Stimulated activated CD4-positive, alpha-beta T cell treated with anti-CD3 and anti-CD28 coated beads, Interleukin-4, amount 100 ng/mL, for 24 hours (primary cell): ENCODE results near the gene NTN1.

Experiments
- DNase-seq: peaks from one replicate; pipeline ENCODE4 v3.0.0-alpha.2; 2020

The NTN1 gene

DNA sequence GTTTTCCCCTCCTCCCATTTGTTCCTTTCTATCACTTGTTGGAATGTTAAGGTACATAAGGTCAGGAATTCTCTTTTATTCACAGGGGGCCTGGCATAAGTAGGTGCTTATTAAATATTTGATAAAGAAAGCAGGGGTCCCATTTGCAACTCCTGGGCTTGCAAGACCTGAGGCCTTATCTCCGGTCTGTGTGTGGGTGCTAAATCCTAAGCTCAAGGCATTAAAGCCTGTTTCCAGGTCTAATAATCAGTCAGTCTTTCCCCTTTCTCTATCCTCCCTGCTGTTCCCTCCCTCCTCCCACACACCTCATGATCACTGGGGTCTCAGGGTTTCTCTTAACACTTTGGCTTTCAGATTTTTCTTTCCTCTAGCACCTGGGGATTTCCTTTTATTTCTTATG, 17.1 kb downstream of the NTN1 start:
- no peak for DNase-seq

GRCh38 chr17:9044772-9045463, 23.6 kb downstream of the NTN1 start:
- no peak for DNase-seq

DNA sequence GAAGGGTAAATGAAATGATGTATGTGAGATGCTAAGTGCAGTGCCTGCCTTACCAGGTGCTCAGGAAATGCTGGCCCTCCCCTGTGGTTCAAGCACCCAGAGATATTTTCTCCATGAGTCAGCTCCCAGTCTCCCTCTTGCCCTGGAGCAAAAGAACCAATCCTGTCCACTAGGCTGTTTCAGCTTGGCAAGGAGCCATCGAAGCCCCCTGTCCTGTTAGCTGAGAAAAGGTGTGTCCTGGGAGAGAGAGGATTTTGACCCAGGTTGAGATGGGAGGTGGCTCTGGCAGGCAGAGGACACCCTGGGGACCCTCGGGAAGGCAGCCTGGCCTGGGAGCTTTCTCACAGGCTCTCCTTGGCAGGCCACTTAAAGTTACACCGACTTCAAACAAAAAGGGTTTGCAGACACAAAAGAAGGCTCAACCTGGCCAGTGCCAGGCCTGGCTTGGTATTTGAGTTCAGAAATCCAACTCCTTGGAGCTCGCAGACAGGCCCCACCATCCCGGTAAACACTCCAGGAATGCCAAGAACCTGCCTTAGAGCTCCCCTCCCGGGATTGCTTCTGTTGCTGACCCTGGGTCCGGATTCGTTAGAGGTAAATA, 29.6 kb downstream of the NTN1 start:
- no peak for DNase-seq

DNA sequence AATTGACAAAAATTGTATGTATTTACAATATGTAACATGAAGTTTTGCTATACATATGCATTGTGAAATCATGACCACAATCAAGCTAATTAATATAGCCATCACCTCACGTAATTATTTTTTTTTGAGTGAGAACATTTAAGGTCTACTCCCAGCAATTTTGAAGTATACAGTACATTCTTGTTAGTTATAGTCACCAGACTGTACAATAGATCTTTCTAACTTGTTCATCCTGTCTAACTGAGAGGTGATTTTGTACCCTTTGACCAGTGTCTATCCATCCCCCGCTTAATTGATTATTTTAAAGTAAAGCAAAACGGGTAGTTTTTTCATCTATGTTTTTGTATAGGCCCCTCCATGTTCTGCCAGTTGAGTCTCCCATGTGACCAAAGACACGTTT, 30.3 kb downstream of the NTN1 start:
- DNase-seq, result no peak

DNA sequence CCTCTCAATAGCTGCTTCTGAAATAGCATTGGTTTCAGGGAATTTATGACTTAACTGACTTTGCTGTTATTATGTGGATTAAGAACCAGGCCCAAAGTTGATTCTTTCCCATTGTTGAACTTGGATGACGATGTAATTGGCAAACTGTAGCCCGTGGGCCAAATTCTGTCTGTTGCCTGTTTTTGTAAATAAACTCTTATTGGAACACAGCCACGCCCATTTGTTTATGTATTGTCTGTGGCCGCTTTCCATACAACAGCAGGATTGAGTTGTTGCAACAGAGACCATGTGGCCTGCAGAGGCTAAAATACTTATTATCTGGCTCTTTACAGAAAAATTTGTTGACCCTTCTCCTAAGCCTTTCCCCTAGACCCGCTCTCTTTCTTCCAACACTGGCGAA, 31.6 kb downstream of the NTN1 start:
- DNase-seq, result no peak

- DNase-seq, result no peak
These were observed 32.1 kb downstream of the NTN1 start for GRCh38 chr17:9053406-9053805.

- DNase-seq, result no peak
These were observed 33.0 kb downstream of the NTN1 start for GRCh38 chr17:9054126-9054975.

GRCh38 chr17:9055281-9055680, 34.0 kb downstream of the NTN1 start:
- no peak for DNase-seq

GRCh38 chr17:9056566-9056965, 35.3 kb downstream of the NTN1 start:
- no peak for DNase-seq

DNA sequence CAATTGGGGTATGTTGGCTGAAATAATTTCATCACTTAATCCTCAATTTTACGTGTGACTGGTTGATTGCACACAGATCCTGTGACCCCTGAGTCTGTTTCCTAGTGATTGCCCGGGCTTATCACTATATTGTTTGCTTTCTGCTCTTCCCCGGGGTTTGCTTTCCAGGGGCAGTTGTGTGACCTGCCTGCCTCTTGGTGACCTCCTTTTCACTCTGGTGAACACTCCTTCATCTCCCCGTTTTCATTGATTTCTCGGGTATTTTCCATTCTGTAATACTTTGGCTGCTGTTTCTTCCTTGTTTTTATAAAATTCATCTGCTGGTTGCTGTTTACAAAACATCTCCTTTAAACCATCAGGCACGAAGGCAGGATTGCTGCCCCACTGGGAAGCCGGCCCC, 36.0 kb downstream of the NTN1 start:
- no peak for DNase-seq

- no peak for DNase-seq
These were observed 41.1 kb downstream of the NTN1 start for GRCh38 chr17:9062399-9062902.

DNA sequence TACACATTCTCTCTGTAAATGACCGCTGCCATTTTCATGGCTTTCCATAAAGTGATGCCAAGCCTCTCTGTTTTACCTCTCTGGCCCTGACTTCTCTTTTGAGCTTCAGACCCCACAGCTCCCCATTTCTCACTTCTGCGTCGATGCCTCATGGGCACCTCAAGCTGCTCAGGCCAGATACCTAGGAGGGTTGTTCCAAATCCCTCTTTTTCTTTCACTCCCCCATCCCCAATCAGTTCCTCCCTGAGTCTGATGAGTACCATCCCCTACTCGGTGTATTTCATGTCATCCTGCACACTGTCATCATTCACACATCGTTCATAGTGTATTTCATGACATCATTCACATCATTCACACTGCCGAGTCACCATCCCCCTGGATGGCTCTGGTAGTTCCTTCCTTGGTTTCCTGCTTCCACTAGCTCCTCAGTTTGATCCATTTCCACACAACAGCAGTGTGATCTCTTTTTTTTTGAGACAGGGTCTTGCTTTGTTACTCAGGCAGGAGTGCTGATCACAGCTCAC, 43.1 kb downstream of the NTN1 start:
- DNase-seq, result no peak

- no peak for DNase-seq
These were observed 49.7 kb downstream of the NTN1 start for GRCh38 chr17:9071016-9071415.

GRCh38 chr17:9071811-9072498, 50.6 kb downstream of the NTN1 start:
- DNase-seq, result no peak

DNA sequence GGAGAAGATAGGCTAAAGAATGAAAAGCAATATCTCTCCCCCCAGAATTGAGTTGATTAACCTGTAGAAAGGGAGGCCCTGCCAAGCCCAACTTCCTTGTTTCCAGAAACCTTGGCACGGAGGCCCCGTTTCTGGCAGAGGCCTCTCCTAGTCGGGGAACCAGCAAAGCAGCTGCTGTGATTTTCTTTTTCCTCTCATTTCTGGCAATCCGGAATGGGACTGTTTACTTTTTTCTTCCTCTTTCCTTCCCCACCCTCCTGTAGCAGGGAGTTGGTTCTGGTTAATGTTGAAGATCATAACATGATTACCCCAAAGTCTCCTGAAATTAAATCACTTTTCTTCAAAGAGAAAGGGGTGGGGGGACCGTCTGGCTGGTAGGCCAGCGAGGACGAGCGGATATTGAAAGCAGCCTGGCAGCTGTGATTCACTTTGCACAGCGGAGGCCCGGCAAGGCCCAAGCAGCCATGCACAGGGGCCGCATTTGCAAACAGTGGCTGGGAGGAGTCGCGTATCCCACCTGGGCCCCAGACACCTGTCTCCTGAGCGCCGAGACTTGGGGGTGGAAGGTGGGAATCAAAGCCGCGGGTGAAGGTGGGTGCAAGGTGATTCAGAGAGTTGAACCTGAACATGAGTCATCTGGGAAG, 51.5 kb downstream of the NTN1 start:
- no peak for DNase-seq

- DNase-seq, result no peak
These were observed 52.8 kb downstream of the NTN1 start for GRCh38 chr17:9074131-9074530.

DNA sequence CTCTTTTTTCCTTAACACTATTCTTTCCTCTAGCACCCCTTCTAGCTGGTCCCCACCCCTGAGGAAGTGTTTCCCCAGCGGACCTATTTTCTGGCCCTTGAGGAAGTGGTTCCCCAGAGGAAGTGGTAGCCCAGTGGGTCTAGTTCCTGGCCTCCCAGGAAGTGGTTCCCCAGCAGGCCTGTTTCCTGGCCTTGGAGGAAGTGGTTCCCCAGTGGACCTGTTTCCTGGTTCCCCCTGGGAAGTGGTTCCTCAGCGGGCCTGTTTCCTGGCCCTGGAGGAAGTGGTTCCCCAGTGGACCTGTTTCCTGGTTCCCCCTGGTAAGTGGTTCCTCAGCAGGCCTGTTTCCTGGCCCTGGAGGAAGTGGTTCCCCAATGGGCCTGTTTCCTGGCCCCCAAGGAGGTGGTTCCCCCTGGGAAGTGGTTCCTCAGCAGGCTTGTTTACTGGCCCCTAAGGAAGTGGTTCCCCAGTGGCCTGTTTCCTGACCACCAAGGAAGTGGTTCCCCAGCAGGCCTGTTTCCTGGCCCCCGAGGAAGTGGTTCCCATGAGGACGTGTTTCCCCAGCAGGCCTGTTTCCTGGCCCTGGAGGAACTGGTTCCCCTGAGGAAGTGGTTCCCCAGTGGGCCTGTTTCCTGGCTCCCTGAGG, 58.3 kb downstream of the NTN1 start:
- no peak for DNase-seq

- no peak for DNase-seq
These were observed 59.1 kb downstream of the NTN1 start for GRCh38 chr17:9080296-9080914.

GRCh38 chr17:9080983-9081382, 59.7 kb downstream of the NTN1 start:
- DNase-seq, result no peak

- no peak for DNase-seq
These were observed 65.3 kb downstream of the NTN1 start for GRCh38 chr17:9086577-9086976.

GRCh38 chr17:9087921-9088320, 66.6 kb downstream of the NTN1 start:
- DNase-seq, result no peak
